ENCODE measurements around the gene PAK4. TPM values are rescaled to one million over a fixed set of nuclear protein-coding genes. Genes with fewer than 3 reads are reported as not detected.
"Not testable (repeated sequence)": the region's sequence is repeated elsewhere in the genome, so short reads cannot be mapped to it uniquely, and the experiment has no call there.

Gene PAK4
- polyA plus RNA-seq, 2 donors, result 39.8 to 43.1 TPM

DNA sequence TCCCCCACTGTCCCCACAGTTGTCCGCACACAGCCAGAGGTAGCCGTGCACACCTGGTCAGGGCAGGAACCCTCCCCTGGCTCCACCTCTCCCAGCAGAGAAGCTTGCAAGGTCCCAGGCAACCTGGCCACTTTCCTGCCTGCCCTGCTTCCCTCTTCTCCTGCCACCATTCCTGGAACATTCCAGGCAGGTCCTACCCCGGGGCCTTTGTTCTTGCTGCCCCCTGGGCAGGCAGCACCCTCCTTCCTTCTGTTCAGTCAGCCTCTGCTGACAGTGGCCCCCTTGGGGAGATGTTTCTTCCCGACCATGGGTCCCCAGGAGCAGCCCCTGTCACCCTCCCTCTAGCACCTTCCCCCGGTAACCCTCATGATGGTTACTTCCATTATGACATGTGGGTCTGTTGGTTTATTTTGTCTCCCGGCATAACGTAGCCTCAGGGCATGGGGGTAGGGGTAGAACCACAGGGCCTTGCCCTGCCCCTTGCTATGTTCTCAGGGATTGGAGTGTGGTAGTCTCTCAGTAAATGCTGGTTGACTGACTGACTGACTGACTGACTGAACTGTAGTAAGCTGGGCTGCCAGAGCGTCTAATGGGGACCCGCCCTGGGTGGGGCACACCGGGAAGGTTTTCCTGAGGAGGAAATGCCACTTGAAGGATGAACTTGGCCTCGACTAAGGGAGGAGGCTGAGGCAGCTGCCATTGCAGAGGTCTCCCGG lies 10.8 kb downstream of the PAK4 start:
- Histone ChIP-seq H3K9me3 (ENCODE audit: control insufficient read depth in 2 of 2, insufficient read depth in 1 of 2, low read depth in 1 of 2, low read length in 1 of 2) (no peaks in the 10 kb centered on the region), H3K4me3 (ENCODE audit: low read depth in 1 of 2, low read length in 2 of 2) (no peak overlapping the region), H3K36me3 (ENCODE audit: control insufficient read depth in 2 of 2, insufficient read depth in 2 of 2, low read length in 1 of 2) (no peaks in the 10 kb centered on the region), H3K4me1 (ENCODE audit: control insufficient read depth in 2 of 2, insufficient read depth in 2 of 2, low read length in 1 of 2) (peaks cover 8 to 22% of the 10 kb centered on the region in 2 donors), H3K27ac (ENCODE audit: low read depth in 2 of 2, low read length in 1 of 2) (peak overlapping the region; percentile 29 to 66), H3K27me3 (ENCODE audit: control insufficient read depth in 1 of 2, insufficient read depth in 2 of 2, low read length in 2 of 2) (no peaks in the 10 kb centered on the region)
- WGBS, 2 donors, result 57 to 69% methylated on average over 12 of the region's 12 CpGs

DNA sequence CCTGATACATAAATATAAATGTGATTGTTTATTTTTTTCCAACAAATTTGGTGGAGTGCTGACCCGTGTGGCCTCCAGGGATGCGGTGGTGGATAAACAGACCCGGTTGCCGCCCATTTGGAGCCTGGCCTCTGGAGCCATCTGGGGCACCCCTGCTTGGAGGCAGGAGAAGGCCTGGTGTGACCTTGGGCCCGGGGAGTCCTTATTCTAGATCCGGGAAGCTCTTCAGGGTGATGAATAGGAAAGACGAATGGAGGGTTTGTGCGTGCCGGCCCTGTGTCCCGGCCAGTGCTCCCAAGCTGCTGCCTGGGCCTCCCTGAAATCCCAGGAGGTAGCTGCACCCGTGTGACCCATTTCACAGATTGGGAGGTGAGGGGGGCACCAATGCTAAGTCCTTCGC lies 11.5 kb downstream of the PAK4 start:
- Histone ChIP-seq H3K4me1 (ENCODE audit: control insufficient read depth in 2 of 2, insufficient read depth in 2 of 2, low read length in 1 of 2) (peaks cover 4 to 18% of the 10 kb centered on the region in 2 donors), H3K9me3 (ENCODE audit: control insufficient read depth in 2 of 2, insufficient read depth in 1 of 2, low read depth in 1 of 2, low read length in 1 of 2) (no peaks in the 10 kb centered on the region), H3K27me3 (ENCODE audit: control insufficient read depth in 1 of 2, insufficient read depth in 2 of 2, low read length in 2 of 2) (no peaks in the 10 kb centered on the region), H3K36me3 (ENCODE audit: control insufficient read depth in 2 of 2, insufficient read depth in 2 of 2, low read length in 1 of 2) (no peaks in the 10 kb centered on the region), H3K4me3 (ENCODE audit: low read depth in 1 of 2, low read length in 2 of 2) (no peak overlapping the region), H3K27ac (ENCODE audit: low read depth in 2 of 2, low read length in 1 of 2) (peak overlapping the region in 1 of 2 donors; percentile 66)
- 80 to 84% methylated on average over 12 of the region's 12 CpGs for WGBS, 2 donors

DNA sequence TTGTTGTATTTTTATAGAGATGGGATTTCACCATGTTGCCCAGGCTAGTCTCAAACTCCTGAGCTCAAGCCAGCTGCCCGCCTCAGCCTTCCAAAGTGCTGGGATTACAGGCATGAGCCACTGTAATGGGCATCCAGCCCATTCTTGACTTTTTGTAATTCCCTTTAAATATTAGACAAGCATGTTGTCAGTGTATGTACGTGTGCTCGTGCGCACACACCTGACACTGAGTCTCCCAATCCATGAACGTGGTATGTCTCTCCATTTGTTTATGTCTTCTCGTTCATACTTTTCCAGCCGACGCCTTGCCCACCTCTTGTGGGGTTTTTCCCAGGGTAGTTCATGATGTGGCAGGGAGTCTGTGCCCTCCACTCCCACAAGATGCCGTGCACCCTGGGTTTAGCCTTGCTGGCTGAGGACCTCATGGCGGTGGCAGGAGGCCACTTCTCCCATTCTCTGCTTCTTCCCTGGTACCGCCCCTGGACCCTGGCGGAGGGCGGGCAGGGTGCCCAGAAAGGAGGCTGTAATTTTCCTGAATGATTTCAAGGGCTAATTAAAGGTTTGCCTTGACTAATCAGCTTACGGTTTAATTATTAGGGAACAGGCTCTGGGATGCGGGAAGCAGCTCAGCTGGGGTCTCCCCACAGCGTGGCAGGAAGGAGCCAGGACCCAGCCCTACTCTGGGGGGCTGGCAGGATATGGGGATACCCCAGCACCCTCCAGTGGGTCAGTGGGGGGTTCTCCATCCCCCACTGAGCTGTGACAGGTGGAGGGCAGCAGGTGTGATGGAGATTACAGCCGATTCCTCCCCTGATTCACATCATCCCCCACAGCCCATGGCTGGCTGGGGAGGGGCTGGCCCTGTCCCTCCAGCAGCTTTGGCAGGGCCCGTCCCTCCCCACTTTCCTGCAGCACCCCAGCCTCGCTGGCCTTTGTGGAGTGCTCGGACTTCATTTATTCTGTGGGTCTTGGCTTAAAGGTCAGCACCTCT lies 12.9 kb downstream of the PAK4 start:
- WGBS, 2 donors, result 81% methylated on average over 20 of the region's 20 CpGs
- no peaks in the 10 kb centered on the region for H3K9me3 ChIP-seq (ENCODE audit: control insufficient read depth in 2 of 2, insufficient read depth in 1 of 2, low read depth in 1 of 2, low read length in 1 of 2)
- H3K4me3 ChIP-seq (ENCODE audit: low read depth in 1 of 2, low read length in 2 of 2), result no peak overlapping the region
- no peak overlapping the region for H3K27ac ChIP-seq (ENCODE audit: low read depth in 2 of 2, low read length in 1 of 2)
- no peaks in the 10 kb centered on the region for H3K36me3 ChIP-seq (ENCODE audit: control insufficient read depth in 2 of 2, insufficient read depth in 2 of 2, low read length in 1 of 2)
- peaks cover 4 to 18% of the 10 kb centered on the region in 2 donors for H3K4me1 ChIP-seq (ENCODE audit: control insufficient read depth in 2 of 2, insufficient read depth in 2 of 2, low read length in 1 of 2)
- H3K27me3 ChIP-seq (ENCODE audit: control insufficient read depth in 1 of 2, insufficient read depth in 2 of 2, low read length in 2 of 2), result no peaks in the 10 kb centered on the region

DNA sequence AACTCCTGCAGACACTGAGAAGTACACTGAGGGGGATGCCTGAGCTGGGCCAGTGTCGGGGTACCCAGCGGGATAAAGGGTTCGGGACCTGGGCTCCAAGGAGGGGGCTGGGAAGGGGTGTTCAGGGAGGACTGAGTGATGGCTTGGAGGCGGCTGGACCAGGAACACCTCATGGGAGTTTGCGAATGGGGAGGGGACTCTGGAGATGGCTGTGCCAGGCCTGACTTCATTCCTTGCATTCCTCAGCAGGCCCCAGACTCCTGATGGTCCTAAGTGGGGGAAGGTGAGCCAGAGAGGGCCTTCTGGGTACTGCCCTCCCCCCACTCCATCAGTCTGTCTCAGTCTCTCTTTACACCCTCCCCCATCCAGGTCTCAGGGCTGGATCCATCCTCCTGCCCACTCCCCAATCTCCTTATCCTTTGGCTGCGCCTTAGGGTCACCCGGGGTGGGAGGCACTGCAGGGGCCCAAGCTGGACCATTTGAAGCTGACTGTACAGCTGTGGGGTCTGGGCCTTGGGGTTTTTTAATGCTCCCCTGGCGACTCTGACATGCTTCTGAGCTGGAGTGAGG lies 13.8 kb downstream of the PAK4 start:
- WGBS, 2 donors, result 82 to 84% methylated on average over 8 of the region's 8 CpGs
- no peak overlapping the region for H3K27ac ChIP-seq (ENCODE audit: low read depth in 2 of 2, low read length in 1 of 2)
- no peaks in the 10 kb centered on the region for H3K36me3 ChIP-seq (ENCODE audit: control insufficient read depth in 2 of 2, insufficient read depth in 2 of 2, low read length in 1 of 2)
- H3K9me3 ChIP-seq (ENCODE audit: control insufficient read depth in 2 of 2, insufficient read depth in 1 of 2, low read depth in 1 of 2, low read length in 1 of 2), result no peaks in the 10 kb centered on the region
- H3K27me3 ChIP-seq (ENCODE audit: control insufficient read depth in 1 of 2, insufficient read depth in 2 of 2, low read length in 2 of 2), result no peaks in the 10 kb centered on the region
- H3K4me1 ChIP-seq (ENCODE audit: control insufficient read depth in 2 of 2, insufficient read depth in 2 of 2, low read length in 1 of 2), result peaks cover 4 to 18% of the 10 kb centered on the region in 2 donors
- H3K4me3 ChIP-seq (ENCODE audit: low read depth in 1 of 2, low read length in 2 of 2), result no peak overlapping the region

DNA sequence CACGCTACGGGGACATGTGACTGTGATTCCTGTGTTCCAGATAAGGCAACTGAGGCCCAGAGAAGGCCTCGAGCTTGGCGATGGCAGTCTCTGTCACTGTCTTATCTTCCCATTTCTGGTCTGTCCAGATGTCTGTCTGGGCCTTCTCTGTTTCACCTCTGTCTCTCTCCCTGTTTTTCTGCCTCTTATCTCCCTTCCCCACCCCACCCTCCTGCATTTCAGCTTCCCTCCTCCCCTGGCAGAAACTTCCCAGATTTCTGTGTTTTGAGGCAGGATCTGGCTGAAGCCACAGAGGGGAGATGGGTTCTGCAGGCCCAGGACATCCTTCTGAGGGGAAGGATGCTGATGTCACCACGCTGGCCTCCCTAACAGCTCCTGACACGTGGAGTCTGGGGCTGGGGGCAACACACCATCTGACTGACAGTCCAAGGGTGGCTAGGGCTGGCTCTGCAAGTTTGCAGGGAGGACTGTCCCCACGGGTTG lies 14.4 kb downstream of the PAK4 start:
- H3K27ac ChIP-seq (ENCODE audit: low read depth in 2 of 2, low read length in 1 of 2), result no peak overlapping the region
- no peak overlapping the region for H3K4me3 ChIP-seq (ENCODE audit: low read depth in 1 of 2, low read length in 2 of 2)
- H3K9me3 ChIP-seq (ENCODE audit: control insufficient read depth in 2 of 2, insufficient read depth in 1 of 2, low read depth in 1 of 2, low read length in 1 of 2), result no peaks in the 10 kb centered on the region
- no peaks in the 10 kb centered on the region for H3K36me3 ChIP-seq (ENCODE audit: control insufficient read depth in 2 of 2, insufficient read depth in 2 of 2, low read length in 1 of 2)
- H3K27me3 ChIP-seq (ENCODE audit: control insufficient read depth in 1 of 2, insufficient read depth in 2 of 2, low read length in 2 of 2), result no peaks in the 10 kb centered on the region
- 55 to 58% methylated on average over 7 of the region's 7 CpGs for WGBS, 2 donors
- peaks cover 4 to 23% of the 10 kb centered on the region in 2 donors for H3K4me1 ChIP-seq (ENCODE audit: control insufficient read depth in 2 of 2, insufficient read depth in 2 of 2, low read length in 1 of 2)

DNA sequence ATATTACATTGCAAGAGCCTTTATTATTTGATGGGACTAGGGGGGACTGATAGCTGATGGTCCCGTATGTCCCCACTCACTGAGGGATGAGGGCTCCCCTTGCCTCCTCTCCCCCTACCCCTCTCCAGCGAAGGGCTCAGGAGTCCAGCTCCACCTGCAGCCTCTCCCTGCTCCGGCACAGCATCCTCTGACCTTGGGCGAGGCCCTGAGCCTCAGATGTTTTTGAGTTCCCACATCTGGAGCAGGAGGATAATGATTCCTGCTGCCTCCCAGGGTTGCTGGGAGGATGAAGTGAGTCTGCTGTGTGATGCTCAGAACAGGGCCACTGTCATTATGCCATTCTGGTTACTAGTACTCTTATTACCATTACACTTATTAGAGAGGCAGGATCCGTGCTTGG lies 15.0 kb downstream of the PAK4 start:
- H3K9me3 ChIP-seq (ENCODE audit: control insufficient read depth in 2 of 2, insufficient read depth in 1 of 2, low read depth in 1 of 2, low read length in 1 of 2), result no peaks in the 10 kb centered on the region
- H3K4me3 ChIP-seq (ENCODE audit: low read depth in 1 of 2, low read length in 2 of 2), result no peak overlapping the region
- no peak overlapping the region for H3K27ac ChIP-seq (ENCODE audit: low read depth in 2 of 2, low read length in 1 of 2)
- WGBS, 2 donors, result 77 to 87% methylated on average over 5 of the region's 5 CpGs
- no peaks in the 10 kb centered on the region for H3K36me3 ChIP-seq (ENCODE audit: control insufficient read depth in 2 of 2, insufficient read depth in 2 of 2, low read length in 1 of 2)
- H3K27me3 ChIP-seq (ENCODE audit: control insufficient read depth in 1 of 2, insufficient read depth in 2 of 2, low read length in 2 of 2), result no peaks in the 10 kb centered on the region
- peaks cover 10 to 28% of the 10 kb centered on the region in 2 donors for H3K4me1 ChIP-seq (ENCODE audit: control insufficient read depth in 2 of 2, insufficient read depth in 2 of 2, low read length in 1 of 2)

DNA sequence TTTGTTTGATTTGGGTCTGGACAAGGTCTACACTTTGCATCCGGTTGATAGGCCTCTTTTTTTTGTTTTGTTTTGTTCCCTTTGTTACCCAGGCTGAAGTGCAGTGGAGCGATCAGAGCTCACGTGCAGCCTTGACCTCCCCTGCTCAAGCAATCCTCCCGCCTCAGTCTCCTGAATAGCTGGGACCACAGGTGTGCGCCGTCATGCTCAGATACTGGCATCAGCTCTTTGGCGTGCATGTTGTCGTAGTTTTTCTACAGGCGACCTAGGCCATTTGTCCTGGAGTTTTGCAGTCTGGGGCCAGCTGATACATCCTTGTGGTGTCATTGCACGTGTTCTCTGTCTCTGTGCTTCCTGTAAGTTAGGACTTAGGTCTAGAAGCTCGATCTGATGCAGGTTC lies 16.3 kb downstream of the PAK4 start:
- Histone ChIP-seq H3K4me1 (ENCODE audit: control insufficient read depth in 2 of 2, insufficient read depth in 2 of 2, low read length in 1 of 2) (peaks cover 9 to 24% of the 10 kb centered on the region in 2 donors), H3K9me3 (ENCODE audit: control insufficient read depth in 2 of 2, insufficient read depth in 1 of 2, low read depth in 1 of 2, low read length in 1 of 2) (no peaks in the 10 kb centered on the region), H3K36me3 (ENCODE audit: control insufficient read depth in 2 of 2, insufficient read depth in 2 of 2, low read length in 1 of 2) (no peaks in the 10 kb centered on the region), H3K27me3 (ENCODE audit: control insufficient read depth in 1 of 2, insufficient read depth in 2 of 2, low read length in 2 of 2) (no peaks in the 10 kb centered on the region), H3K27ac (ENCODE audit: low read depth in 2 of 2, low read length in 1 of 2) (no peak overlapping the region), H3K4me3 (ENCODE audit: low read depth in 1 of 2, low read length in 2 of 2) (no peak overlapping the region)
- 80 to 81% methylated on average over 11 of the region's 11 CpGs for WGBS, 2 donors

DNA sequence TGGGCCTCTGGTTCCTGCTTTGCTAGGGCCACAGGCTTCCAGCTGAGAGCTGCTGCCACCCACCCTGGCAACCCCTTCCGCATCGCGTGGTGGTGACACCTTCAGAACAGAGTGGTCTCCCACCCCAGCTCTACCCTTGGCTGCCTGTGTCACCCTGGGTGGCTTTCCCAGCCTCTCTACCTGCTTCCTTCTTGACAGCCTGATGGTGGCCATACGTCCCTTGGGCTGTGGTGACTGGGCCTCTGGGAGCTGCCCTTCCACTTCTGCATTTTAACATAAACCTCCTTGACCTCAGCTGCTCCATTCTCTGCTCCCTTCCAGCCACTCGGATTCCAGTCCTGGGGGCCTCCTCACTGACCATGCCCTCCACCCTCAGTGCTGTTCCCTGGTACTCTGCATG lies 17.0 kb downstream of the PAK4 start:
- Histone ChIP-seq H3K27ac (ENCODE audit: low read depth in 2 of 2, low read length in 1 of 2) (no peak overlapping the region), H3K27me3 (ENCODE audit: control insufficient read depth in 1 of 2, insufficient read depth in 2 of 2, low read length in 2 of 2) (no peaks in the 10 kb centered on the region), H3K36me3 (ENCODE audit: control insufficient read depth in 2 of 2, insufficient read depth in 2 of 2, low read length in 1 of 2) (no peaks in the 10 kb centered on the region), H3K4me3 (ENCODE audit: low read depth in 1 of 2, low read length in 2 of 2) (no peak overlapping the region), H3K4me1 (ENCODE audit: control insufficient read depth in 2 of 2, insufficient read depth in 2 of 2, low read length in 1 of 2) (peaks cover 9 to 24% of the 10 kb centered on the region in 2 donors), H3K9me3 (ENCODE audit: control insufficient read depth in 2 of 2, insufficient read depth in 1 of 2, low read depth in 1 of 2, low read length in 1 of 2) (no peaks in the 10 kb centered on the region)
- WGBS, 2 donors, result 86 to 87% methylated on average over 5 of the region's 5 CpGs

DNA sequence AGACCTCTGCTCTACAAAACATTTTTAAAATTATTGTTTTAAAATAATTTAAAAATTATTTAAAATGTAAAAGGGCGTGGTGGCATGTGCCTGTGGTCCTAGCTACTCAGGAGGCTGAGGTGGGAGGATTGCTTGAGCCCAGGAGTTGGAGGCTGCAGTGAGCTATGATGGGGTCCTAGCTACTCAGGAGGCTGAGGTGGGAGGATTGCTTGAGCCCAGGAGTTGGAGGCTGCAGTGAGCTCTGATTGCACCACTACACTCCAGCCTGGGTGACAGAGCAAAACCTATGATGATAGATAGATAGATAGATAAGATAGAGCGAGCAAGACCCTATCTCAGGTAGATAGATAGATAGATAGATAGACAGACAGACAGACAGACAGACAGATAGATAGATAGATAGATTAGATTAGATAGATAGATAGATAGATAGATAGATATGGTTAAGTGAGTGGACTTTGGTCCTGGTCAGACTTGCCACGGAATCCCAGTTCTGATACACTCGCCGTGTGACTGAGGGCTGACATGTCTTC lies 18.2 kb downstream of the PAK4 start:
- Histone ChIP-seq H3K4me1 (ENCODE audit: control insufficient read depth in 2 of 2, insufficient read depth in 2 of 2, low read length in 1 of 2) (peaks cover 9 to 20% of the 10 kb centered on the region in 2 donors), H3K27ac (ENCODE audit: low read depth in 2 of 2, low read length in 1 of 2) (peak overlapping the region; percentile 58 to 85)
- H3K36me3 ChIP-seq (ENCODE audit: control insufficient read depth in 2 of 2, insufficient read depth in 2 of 2, low read length in 1 of 2); H3K27me3 ChIP-seq (ENCODE audit: control insufficient read depth in 1 of 2, insufficient read depth in 2 of 2, low read length in 2 of 2); H3K9me3 ChIP-seq (ENCODE audit: control insufficient read depth in 2 of 2, insufficient read depth in 1 of 2, low read depth in 1 of 2, low read length in 1 of 2); H3K4me3 ChIP-seq (ENCODE audit: low read depth in 1 of 2, low read length in 2 of 2): not testable (repeated sequence)
- WGBS, 2 donors, result 65 to 87% methylated on average over 5 of the region's 5 CpGs
